H1 (cell line): ENCODE results near the gene NTRK1.

ENCODE experiments used
- CREB1 ChIP-seq: IDR thresholded peaks from 2 replicates; pipeline ENCODE4 v1.6.1; 2012; ENCODE audit warnings: inconsistent platforms
- CTCF ChIP-seq, 3 experiments: IDR thresholded peaks; 1 replicate in 2 of 3; 2 replicates in 1 of 3; pipeline versions ENCODE4 v1.5.1 to v1.6.1; 2011; ENCODE audit warnings: low read length in 3 of 3, mild to moderate bottlenecking in 3 of 3, inconsistent platforms in 2 of 3, low read depth in 1 of 3, moderate library complexity in 1 of 3; ENCODE audit not compliant: insufficient read depth in 1 of 3; ENCODE audit errors: control extremely low read depth in 1 of 3
- EP300 ChIP-seq, 2 experiments: IDR thresholded peaks; 1 replicate in 1 of 2; 2 replicates in 1 of 2; pipeline ENCODE4 v1.6.1; 2011 to 2012; ENCODE audit warnings: low read depth in 2 of 2, low read length in 2 of 2, mild to moderate bottlenecking in 2 of 2, borderline replicate concordance in 1 of 2, inconsistent platforms in 1 of 2, moderate library complexity in 1 of 2
- EZH2 ChIP-seq: fragments of 200-600 bp; sonication (generic); IDR thresholded peaks from 2 replicates; pipeline ENCODE4 v1.7.1; 2012; ENCODE audit warnings: low read depth, mild to moderate bottlenecking, moderate library complexity, low read length, inconsistent platforms; ENCODE audit not compliant: severe bottlenecking
- HDAC2 ChIP-seq, 2 experiments: fragments of 300-600 bp in 1 of 2; sonication (generic) in 1 of 2; IDR thresholded peaks; 2 replicates each; pipeline ENCODE4 v1.6.1; 2011 to 2012; ENCODE audit warnings: low read depth in 2 of 2, low read length in 2 of 2, mild to moderate bottlenecking in 2 of 2, moderate library complexity in 2 of 2, borderline replicate concordance in 1 of 2, inconsistent platforms in 1 of 2
- POLR2AphosphoS5 ChIP-seq: IDR thresholded peaks from 2 replicates; pipeline ENCODE4 v1.6.1; 2011; ENCODE audit warnings: low read depth, low read length
- RAD21 ChIP-seq, 2 experiments: IDR thresholded peaks in 1 of 2; conservative IDR thresholded peaks in 1 of 2; 2 replicates each; pipeline ENCODE4 v1.6.1; 2011; ENCODE audit warnings: low read depth in 2 of 2, low read length in 2 of 2, improper control_type of control experiment in 1 of 2, inconsistent platforms in 1 of 2, mild to moderate bottlenecking in 1 of 2, moderate library complexity in 1 of 2
- SIX5 ChIP-seq: IDR thresholded peaks from 2 replicates; pipeline ENCODE4 v1.6.1; 2011; ENCODE audit warnings: mild to moderate bottlenecking, low read depth, low read length
- ZNF274 ChIP-seq: IDR thresholded peaks from 2 replicates; pipeline ENCODE4 v1.7.0; 2012; ENCODE audit warnings: low read length, borderline replicate concordance; ENCODE audit errors: extremely low read depth

- TF ChIP-seq CTCF (IDR thresholded peaks at IDR 0.05; ENCODE audit: control extremely low read depth in 1 of 3, insufficient read depth in 1 of 3, low read depth in 1 of 3, low read length in 3 of 3) (no peak), HDAC2 (IDR thresholded peaks at IDR 0.05; ENCODE audit: borderline replicate concordance in 1 of 2, low read depth in 2 of 2, low read length in 2 of 2) (no peak), ZNF274 (no peak), POLR2AphosphoS5 (no peak), EZH2 (no peak), CREB1 (no peak), EP300 (IDR thresholded peaks at IDR 0.05; ENCODE audit: borderline replicate concordance in 1 of 2, low read depth in 2 of 2, low read length in 2 of 2) (no peak), SIX5 (no peak), RAD21 (IDR thresholded peaks at IDR 0.05 in 1 of 2, conservative IDR thresholded peaks at IDR 0.05 in 1 of 2; ENCODE audit: low read depth in 2 of 2, low read length in 2 of 2) (no peak)
Measured at GRCh38 chr1:156914440-156914856, 53.8 kb downstream of the NTRK1 start.
